ENCODE measurements around the gene DCC.

- no peak for TF ChIP-seq CTCF (conservative IDR thresholded peaks at IDR 0.05)
- TF ChIP-seq EZH2 (IDR thresholded peaks at IDR 0.05; ENCODE audit: low read depth), result no peak
These were observed 20.5 kb upstream of the DCC start for GRCh38 chr18:52319424-52319983.

Measured in PC-9 (cell line).